ENCODE measurements around the gene SNX20.

GRCh38 chr16:50679266-50679665 is 1.8 kb downstream of the SNX20 start:
- no peak for TF ChIP-seq POLR2A (IDR thresholded peaks at IDR 0.05)
- TF ChIP-seq, protein P1, sequence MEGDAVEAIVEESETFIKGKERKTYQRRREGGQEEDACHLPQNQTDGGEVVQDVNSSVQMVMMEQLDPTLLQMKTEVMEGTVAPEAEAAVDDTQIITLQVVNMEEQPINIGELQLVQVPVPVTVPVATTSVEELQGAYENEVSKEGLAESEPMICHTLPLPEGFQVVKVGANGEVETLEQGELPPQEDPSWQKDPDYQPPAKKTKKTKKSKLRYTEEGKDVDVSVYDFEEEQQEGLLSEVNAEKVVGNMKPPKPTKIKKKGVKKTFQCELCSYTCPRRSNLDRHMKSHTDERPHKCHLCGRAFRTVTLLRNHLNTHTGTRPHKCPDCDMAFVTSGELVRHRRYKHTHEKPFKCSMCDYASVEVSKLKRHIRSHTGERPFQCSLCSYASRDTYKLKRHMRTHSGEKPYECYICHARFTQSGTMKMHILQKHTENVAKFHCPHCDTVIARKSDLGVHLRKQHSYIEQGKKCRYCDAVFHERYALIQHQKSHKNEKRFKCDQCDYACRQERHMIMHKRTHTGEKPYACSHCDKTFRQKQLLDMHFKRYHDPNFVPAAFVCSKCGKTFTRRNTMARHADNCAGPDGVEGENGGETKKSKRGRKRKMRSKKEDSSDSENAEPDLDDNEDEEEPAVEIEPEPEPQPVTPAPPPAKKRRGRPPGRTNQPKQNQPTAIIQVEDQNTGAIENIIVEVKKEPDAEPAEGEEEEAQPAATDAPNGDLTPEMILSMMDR (IDR thresholded peaks at IDR 0.05), result no peak
